ENCODE results near the gene CNTN4.

CNTN4 gene

DNA sequence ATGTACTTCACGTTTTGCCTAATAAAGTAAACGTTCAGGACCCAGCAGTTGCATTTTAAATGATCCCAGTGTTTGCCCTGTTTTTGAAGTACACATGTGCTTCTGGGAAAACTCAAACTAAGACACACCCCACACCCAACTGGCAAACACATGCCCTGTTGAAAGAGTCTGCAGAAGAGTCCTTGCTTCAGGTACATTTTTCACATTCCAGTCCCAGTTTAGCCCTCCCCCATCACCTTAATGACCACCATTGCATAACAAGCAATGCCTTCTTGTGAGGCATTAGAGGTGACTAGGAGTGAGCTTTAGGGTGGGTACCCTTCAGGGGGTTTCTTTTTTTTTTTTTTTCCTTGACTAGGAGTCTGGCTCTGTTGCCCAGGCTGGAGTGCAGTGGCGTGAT lies 322.3 kb downstream of the CNTN4 start:
- DNase-seq (ENCODE audit: low read depth) = no peak

DNA sequence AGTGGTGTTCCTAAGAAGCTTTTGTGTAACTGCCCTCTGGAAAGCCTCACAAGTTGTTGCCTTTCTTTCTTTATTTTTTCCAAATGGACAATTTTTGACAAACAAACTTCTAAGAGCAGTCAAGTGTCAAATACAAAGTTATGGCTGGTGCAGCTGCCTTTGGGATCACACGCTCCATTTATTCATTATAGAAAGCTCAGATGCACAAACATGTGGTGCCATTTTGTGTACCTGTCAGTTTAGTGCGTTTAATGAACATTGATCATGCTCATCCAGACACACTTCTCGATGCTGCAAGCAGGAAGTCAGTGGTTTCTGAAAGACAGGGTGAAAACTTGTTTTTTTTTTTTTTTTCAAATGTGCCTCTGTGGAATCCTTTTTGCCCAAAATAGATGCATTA lies 324.5 kb downstream of the CNTN4 start:
- DNase-seq (ENCODE audit: low read depth) = no peak

DNA sequence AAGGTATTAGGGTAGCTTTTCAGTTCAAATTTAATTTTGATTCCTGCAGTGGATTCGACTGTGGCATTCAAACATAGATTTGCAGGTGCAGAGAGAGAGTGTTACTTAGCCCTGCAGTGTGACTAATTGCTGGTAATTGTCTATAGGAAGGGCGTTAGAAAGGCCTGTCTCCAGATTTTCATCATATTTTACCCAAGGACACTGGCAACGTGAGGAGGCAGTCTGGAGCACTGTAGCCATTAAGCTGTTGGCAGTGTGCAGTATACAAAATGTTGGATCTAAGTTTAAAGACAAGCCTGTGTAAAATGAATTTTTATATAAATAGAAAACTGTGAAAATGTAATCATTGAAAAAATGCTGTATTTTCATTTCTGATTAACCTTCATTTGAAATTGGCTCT lies 342.9 kb downstream of the CNTN4 start:
- no peak for DNase-seq (ENCODE audit: low read depth)

- no peak for DNase-seq (ENCODE audit: low read depth)
Measured at GRCh38 chr3:2446146-2446545, 347.5 kb downstream of the CNTN4 start.

DNA sequence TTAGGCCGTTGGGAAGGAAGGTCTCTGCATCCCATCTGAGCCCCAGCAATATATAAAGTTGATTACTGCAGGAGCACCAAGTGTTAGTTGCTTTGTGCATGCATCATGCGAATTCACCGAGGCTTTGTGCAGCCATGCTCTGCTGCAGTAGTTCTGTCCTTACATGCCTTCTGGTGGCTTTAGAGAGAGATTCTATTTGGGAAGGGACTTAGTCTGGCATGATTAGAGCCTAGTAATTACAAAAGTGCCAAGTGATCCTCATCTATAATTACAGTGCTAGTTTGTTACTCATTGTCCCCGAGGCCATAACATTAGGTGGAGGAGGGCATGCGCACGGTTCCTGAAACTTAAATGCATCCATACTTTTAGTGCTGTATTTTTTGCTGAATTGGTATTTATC lies 353.6 kb downstream of the CNTN4 start:
- DNase-seq (ENCODE audit: low read depth) = no peak

GRCh38 chr3:2454865-2455264 lies 356.2 kb downstream of the CNTN4 start:
- no peak for DNase-seq (ENCODE audit: low read depth)

- no peak for DNase-seq (ENCODE audit: low read depth)
Measured at GRCh38 chr3:2456788-2457187, 358.1 kb downstream of the CNTN4 start.

DNA sequence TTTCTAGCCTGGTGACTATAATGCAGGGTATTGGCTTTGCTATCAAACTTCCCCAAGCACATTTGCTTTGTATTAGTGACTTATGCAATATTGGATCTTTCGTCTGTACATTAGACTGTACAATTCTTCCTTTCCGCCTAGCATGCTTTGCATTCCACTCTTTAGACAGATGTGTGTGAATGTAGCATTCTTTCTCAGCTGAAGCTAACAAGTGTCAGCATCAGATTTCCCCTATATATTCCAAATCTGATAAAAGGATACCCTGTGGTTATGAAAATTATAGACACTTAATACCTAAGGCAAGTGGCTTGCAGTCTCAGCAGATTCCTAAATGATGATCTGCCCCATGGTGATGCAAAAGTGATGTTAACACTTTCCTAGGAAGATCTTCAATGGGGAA lies 360.1 kb downstream of the CNTN4 start:
- no peak for DNase-seq (ENCODE audit: low read depth)

- no peak for DNase-seq (ENCODE audit: low read depth)
Measured at GRCh38 chr3:2465842-2466241, 367.2 kb downstream of the CNTN4 start.

DNA sequence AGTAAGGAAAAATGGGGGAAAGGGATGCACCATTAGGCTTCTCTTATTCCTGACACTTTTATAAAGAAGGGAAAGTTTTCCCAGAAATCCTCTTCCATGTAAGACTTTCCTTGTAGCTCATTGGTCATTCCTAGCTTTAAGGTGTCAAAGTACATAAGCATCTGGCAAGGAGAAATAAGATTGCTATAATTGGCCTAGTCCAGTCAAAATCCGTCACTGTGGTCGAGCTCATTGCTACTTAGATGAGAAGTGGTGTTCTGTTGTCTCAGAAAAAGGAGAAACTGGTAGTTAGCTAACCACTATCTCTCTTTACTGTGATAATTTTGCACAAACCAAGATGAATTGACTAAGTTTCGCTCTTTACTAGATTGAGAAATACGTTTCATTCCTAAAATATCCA lies 370.1 kb downstream of the CNTN4 start:
- DNase-seq (ENCODE audit: low read depth) = no peak

GRCh38 chr3:2476996-2477395 lies 378.3 kb downstream of the CNTN4 start:
- DNase-seq (ENCODE audit: low read depth) = no peak

GRCh38 chr3:2477620-2478019 lies 379.0 kb downstream of the CNTN4 start:
- DNase-seq (ENCODE audit: low read depth) = no peak

GRCh38 chr3:2484162-2485026 lies 385.7 kb downstream of the CNTN4 start:
- DNase-seq (ENCODE audit: low read depth) = no peak

DNA sequence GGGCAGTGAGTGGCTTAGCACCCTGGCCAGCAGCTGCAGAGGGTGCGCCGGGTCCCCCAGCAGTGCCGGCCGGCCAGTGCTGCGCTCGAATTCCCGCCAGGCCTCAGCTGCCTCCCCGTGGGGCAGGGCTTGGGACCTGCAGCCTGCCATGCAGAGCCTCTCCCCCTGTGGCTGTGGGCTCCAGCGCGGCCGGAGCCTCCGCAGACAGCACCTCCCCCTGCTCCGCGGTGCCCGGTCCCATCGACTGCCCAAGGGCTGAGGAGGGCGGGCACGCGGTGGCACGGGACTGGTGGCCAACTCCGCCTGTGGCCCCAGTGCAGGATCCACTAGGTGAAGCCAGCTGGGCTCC lies 386.3 kb downstream of the CNTN4 start:
- DNase-seq (ENCODE audit: low read depth) = no peak

DNA sequence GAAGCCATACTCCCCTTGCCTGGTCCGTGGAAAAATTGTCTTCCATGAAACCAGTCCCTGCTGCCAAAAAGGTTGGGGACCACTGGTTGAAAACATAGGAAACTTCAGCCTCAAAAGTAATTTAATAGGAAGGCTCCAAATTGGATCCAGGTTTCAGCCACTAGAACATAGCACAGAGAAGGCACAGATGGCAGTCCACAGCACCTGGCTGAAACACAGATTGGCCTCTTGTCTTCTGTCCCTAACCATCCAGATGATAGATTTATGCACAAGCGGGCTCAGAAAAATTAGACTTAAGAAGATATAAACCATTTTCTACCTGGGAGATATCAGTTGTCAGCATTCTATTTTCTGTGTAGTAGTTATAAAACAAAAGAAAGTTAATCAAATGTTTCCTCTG lies 397.1 kb downstream of the CNTN4 start:
- no peak for DNase-seq (ENCODE audit: low read depth)

- DNase-seq (ENCODE audit: low read depth) = no peak
Measured at GRCh38 chr3:2504912-2505311, 406.2 kb downstream of the CNTN4 start.

DNA sequence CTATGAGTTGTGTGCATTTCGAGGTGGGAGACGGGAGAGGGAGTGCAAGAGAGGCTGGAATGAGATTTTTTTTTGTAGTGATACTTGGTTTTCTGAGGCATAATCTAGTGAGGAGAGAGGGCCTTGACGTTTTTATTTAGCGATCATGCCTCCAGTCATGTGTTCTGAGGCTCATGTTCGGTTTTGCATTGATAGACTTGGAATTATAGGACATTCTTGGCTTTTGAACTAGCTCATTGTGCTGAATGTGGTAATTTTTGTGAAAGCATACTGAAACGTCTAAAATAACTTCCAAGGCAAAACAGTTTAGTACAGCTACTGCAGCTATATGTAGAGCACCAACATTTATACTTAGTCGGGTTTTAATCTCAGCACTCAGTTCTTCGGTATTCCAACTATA lies 408.1 kb downstream of the CNTN4 start:
- no peak for DNase-seq (ENCODE audit: low read depth)

DNA sequence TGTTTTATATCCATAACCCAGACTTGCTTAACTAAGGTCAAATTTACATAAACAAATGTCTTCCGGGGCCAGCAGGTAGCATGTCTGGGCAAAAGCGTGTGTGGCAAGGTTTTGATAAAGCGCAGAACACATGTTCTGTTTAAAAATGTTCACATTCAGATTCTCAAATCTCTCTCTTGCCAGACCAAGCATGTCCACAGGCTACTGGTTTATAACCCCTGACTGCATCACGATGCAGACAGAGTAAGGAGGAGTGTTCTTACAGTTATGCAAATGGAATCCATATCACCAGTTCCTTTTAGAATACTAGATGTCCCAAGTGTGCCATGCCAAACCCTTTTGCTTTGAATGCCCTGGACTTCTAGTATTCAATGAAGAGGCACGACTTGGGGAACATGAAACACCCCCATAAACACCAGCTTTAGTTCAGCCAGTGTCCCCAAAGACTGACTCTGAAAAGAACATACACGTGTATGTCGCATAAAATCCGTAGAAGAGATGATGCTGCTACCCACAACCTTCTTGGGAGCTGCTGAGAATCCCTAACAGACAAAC lies 412.0 kb downstream of the CNTN4 start:
- no peak for DNase-seq (ENCODE audit: low read depth)

DNA sequence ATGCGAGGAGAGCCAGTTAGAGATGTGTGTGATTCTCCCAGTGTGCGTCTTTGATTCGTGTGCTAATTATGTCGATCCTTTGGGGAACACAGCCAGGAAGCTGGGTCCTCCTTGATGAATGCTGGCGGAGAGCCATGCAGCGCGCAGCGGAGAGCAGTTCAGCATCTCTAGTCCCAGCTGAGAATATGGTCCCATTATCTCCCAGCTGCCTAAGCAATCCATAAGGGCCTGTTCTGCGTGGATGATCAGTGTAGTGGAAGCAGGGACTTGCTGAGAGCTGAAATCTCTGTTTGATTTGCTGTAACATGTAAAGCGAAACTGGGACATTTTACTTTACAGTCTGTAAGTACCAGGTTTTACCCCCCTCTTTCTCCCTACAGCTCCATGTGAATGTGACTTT lies 412.7 kb downstream of the CNTN4 start:
- DNase-seq (ENCODE audit: low read depth) = no peak

GRCh38 chr3:2512881-2513280 lies 414.2 kb downstream of the CNTN4 start:
- no peak for DNase-seq (ENCODE audit: low read depth)

- no peak for DNase-seq (ENCODE audit: low read depth)
Measured at GRCh38 chr3:2513986-2514385, 415.3 kb downstream of the CNTN4 start.

DNA sequence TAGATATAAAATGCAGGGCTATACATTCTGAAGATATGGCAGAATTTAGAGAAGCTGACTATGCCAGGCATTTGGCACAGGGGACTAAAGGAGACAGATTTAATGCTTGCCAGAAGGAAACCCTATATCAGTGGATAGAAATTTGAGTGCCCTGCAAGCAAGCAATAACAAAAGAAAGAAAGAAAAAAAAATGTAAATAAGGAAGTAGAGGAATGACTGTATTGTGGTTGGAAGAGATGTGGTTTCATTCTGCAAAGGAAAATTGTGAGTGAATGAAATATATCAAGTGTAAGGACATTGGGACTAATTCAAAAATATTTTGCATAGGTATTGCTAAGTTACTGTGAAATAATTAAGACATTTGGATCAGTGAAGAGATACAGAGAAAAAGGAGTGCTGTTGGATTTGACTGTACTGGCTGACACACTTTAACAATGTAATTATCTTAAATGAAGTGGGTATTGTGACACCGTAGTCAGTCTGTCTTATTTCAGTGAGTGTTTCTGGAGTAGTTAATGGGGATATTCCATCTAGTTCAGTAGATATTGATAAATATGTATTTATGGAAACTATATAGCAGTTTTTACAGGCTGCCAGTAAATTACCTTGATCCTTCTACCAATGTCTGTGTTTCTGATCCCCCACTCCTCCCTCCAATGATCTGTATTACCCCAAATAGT lies 418.2 kb downstream of the CNTN4 start:
- DNase-seq (ENCODE audit: low read depth) = no peak

GRCh38 chr3:2517500-2518172 lies 419.0 kb downstream of the CNTN4 start:
- no peak for DNase-seq (ENCODE audit: low read depth)
